Spleen (tissue), 7 donors: ENCODE measurements around the gene ACCSL.

ENCODE experiments used
- CTCF ChIP-seq, 11 experiments: fragments of 200-600 bp in 7 of 11; fragments of 450-650 bp in 4 of 11; sonication (generic) in 4 of 11; IDR thresholded peaks in 8 of 11; conservative IDR thresholded peaks in 3 of 11; 1 replicate in 7 of 11; 2 replicates in 4 of 11; pipeline versions ENCODE4 v1.4.0 to v1.8.0; 2016 to 2021; ENCODE audit warnings: antibody characterized with exemption in 11 of 11, inconsistent platforms in 4 of 11, mild to moderate bottlenecking in 1 of 11
- POLR2A ChIP-seq, 3 donors: fragments of 450-650 bp; IDR thresholded peaks; one replicate each; pipeline ENCODE4 v1.5.1; 2017; ENCODE audit warnings: antibody characterized with exemption in 3 of 3, mild to moderate bottlenecking in 1 of 3
- POLR2AphosphoS5 ChIP-seq, 3 donors: sonication (generic); formaldehyde crosslinking; IDR thresholded peaks; one replicate each; pipeline ENCODE4 v1.5.1; 2017; ENCODE audit warnings: antibody characterized with exemption in 3 of 3
- donor health status: DM: no; HTN: no; CAD: no; lungs with moderate emphysema.
- donor health status: DM: no; HTN: no; CAD: no.
- donor health status: DM: no; HTN: no; CAD: no.

GRCh38 chr11:44097821-44098220 is 50.0 kb downstream of the ACCSL start:
- no peak for TF ChIP-seq CTCF (IDR thresholded peaks at IDR 0.05 in 8 of 11, conservative IDR thresholded peaks at IDR 0.05 in 3 of 11)
- no peak for TF ChIP-seq POLR2AphosphoS5 (IDR thresholded peaks at IDR 0.05)
- no peak for TF ChIP-seq POLR2A (IDR thresholded peaks at IDR 0.05)
